Choroid plexus epithelial cell (primary cell): ENCODE measurements around the gene RBM20.
"Not testable (repeated sequence)": the region's sequence is repeated elsewhere in the genome, so short reads cannot be mapped to it uniquely, and the experiment has no call there.

Source experiments
- DNase-seq: peaks from one replicate; pipeline ENCODE4 v3.0.0-alpha.2; 2010; ENCODE audit warnings: low read depth
- H3K4me3 ChIP-seq: 2 replicates; pipeline ENCODE4 v1.5.1; 2011; ENCODE audit warnings: low read depth, mild to moderate bottlenecking, control low read depth, low read length, moderate library complexity
- TF ChIP-seq, protein P1 (sequence below): conservative IDR thresholded peaks from 2 replicates; pipeline ENCODE4 v1.5.1; 2011; ENCODE audit warnings: low read depth, mild to moderate bottlenecking, control low read depth, inconsistent platforms, low read length, moderate library complexity

RBM20 gene

DNA sequence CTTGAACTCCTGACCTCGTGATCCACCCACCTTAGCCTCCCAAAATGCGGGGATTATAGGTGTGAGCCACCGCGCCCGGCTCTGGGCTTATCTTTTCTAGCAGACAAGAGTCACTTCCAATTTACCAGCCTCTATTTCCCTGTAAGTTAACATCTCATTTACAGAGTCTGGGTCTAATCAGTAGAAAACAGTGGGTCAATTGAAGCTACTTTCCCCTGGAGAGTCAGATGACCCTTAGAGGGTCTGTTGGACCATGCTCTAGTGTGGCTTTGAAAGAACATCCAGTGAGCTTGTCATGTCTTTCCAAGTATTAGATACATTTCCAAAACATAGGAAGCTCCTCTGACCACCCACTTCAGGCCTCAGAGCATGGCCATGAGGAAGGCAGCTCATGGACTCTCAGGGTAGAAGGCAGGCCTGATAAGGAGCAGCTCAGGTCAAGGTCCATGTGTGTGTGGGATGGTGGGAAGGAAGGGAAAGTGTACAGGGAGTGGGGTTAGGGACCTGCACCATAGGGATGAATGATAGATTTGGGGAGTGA is 27.6 kb upstream of the RBM20 start:
- H3K4me3 ChIP-seq, result no peak overlapping the region
- TF ChIP-seq, protein P1, sequence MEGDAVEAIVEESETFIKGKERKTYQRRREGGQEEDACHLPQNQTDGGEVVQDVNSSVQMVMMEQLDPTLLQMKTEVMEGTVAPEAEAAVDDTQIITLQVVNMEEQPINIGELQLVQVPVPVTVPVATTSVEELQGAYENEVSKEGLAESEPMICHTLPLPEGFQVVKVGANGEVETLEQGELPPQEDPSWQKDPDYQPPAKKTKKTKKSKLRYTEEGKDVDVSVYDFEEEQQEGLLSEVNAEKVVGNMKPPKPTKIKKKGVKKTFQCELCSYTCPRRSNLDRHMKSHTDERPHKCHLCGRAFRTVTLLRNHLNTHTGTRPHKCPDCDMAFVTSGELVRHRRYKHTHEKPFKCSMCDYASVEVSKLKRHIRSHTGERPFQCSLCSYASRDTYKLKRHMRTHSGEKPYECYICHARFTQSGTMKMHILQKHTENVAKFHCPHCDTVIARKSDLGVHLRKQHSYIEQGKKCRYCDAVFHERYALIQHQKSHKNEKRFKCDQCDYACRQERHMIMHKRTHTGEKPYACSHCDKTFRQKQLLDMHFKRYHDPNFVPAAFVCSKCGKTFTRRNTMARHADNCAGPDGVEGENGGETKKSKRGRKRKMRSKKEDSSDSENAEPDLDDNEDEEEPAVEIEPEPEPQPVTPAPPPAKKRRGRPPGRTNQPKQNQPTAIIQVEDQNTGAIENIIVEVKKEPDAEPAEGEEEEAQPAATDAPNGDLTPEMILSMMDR, result no peak
- DNase-seq, result no peak

DNA sequence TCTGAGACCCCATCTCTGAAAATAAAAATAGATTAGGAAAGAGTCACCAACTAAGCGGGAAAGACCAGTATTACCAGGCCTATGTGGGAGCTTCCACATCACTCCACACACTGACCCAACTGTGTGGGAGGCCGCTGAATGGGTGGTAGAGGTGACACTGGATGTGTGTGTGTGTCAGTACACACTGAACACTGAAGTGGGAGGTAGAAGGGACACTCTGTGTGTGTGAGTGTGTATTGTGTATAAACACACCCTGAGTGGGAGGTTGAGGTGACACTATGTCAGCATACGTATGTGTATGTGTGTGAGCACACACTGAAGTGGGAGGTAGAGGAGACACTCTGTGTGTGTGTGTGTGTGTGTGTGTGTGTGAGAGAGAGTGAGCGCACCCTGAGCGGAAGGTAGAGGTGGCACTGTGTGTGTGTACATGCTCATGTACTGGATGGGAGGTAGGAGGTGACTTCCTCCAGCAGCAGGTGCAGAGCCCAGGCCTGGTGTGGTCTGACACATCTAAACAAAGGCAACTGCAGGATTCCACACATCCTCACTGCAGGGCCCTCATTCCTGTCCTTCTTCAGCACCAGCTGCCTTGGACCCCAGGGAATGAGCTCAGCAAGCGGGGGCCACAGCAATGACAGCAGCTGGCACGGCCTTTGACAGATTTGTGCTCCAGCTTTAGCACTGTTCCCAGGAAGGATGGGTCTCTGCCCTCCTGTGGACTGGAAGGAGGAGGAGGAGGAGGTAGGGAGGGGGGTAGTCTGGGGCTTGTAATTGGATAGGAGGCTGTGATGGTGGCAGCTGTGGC is 26.5 kb upstream of the RBM20 start:
- H3K4me3 ChIP-seq, result no peak overlapping the region
- TF ChIP-seq, protein P1, result no peak
- no peak for DNase-seq

DNA sequence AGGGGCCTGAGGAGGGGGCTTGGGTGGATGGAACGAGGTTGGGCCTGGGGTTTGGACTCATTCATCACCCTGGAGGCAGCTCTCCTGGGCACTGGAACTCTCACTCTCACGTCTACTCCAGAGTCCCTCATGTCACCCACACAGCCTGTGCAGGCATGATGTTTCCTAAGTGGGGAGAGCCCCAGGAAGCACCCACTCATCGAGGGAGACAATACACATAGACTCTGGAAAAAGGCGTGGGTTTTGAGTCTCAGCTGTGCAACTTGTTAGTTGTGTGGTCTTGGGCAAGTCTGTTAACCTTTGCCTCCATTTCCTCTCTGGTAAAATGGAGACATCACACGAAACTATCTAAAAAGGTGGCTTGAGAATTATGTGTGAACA is 25.9 kb upstream of the RBM20 start:
- TF ChIP-seq, protein P1, result no peak
- no peak overlapping the region for H3K4me3 ChIP-seq
- no peak for DNase-seq

DNA sequence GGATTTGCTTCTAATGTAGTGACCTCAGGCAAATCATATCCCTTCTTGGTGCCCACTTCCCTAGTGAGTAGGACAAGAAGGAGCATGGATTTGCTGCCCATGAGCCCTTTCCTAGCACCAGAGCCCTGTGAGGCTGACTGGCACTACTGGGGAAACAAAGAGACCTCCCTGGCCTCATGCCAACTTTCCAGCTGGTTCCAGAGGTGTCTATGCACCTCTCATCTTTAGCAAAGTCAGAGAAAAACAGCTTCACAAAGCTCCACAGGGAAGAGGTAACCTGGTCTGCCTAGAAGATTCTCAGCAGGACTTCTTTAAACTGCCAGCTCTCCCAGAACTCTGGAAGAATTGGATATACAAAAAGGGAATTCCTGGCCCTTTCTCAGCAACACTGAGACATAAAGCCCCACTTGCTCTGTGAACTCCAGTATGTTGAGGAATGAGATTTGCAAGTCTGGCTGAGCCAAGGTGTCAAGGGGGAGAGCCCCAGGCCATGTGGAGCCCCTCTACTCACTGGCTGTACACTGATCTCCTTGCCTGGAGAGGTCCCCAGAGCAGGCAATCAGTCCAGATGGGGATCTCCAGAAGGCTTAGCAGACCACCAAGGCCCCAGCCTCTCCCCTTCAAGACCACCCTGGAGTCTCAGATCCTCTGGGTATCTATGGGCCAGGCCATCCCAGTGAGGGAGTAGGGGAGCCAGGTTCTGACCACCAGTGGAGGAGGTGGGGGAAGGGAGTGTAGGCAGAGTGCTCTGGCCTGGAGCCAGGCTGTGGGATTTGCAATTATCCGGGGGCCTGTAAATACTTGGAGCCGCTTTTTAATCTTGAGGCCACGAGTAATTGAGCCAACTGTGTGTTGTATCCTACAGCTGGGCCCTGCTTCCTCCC is 24.4 kb upstream of the RBM20 start:
- TF ChIP-seq, protein P1, result no peak
- no peak for DNase-seq
- H3K4me3 ChIP-seq, result no peak overlapping the region

DNA sequence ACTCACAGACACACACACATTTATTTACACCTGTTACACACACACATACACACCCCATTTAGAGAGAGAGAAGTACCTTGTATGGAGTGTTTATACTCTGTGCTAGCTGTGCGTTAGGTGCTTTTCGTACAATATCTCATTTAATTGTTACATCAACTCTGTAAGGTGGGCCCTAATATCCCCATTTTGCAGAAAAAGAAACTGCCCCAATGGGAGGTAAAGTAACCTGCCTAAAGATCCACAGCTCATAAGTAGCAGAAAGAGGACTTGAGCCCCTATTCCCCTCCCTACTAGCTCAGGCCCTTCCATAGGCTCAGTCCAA is 23.8 kb upstream of the RBM20 start:
- no peak overlapping the region for H3K4me3 ChIP-seq
- TF ChIP-seq, protein P1, result no peak
- no peak for DNase-seq

DNA sequence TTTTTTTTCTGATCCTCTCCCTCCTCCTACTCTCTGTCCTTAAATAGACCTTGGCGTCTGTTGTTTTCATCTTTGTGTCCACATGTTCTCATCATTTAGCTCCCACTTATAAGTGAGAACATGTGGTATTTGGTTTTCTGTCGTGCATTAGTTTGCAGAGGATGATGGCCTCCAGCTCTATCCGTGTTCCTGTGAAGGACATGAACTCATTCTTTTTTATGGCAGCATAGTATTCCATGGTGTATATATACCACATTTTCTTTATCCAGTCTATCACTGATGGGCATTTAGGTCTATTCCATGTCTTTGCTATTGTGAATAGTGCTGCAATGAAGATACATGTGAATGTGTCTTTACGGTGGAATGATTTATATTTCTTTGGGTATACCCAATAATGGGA is 20.8 kb upstream of the RBM20 start:
- H3K4me3 ChIP-seq, DNase-seq: not testable (repeated sequence)

DNA sequence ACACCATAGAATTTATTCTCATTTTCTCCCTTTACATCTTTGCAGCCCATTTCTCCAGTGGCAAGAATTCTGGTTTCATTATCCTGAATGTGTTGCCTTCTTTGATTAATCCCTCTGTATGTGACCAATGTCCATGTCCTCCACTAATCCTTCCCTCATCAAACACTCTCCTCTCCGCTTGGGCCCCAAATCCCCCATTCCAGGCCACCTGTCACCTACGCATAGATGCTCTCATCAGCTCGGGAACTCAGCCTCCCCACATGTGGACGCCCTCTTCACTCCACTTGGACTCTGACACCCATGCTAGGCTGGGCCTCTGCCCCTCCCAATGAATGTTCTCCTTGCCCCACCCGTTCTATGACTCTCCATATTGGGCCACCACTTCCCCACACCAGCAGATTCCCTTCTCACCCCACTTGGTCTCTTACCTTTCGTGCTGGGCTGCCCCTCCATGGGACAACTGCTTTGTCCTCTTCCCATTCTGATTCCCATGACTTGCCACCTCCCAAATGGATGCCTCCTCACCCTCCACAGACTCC is 18.7 kb upstream of the RBM20 start:
- TF ChIP-seq, protein P1, result no peak
- H3K4me3 ChIP-seq, result no peak overlapping the region
- no peak for DNase-seq
